Kidney epithelial cell (primary cell): Measurements from ENCODE around the gene CHI3L2. TPM values are rescaled to one million over a fixed set of nuclear protein-coding genes. Genes with fewer than 3 reads are reported as not detected.

ENCODE experiments used
- DNase-seq: peaks from one replicate; pipeline ENCODE4 v3.0.0-alpha.2; 2010; ENCODE audit warnings: low read depth
- H3K27me3 ChIP-seq: 2 replicates; pipeline ENCODE4 v1.6.0; 2011; ENCODE audit warnings: low read length; ENCODE audit not compliant: control insufficient read depth, insufficient read depth
- H3K36me3 ChIP-seq: 2 replicates; pipeline ENCODE4 v1.5.1; 2011; ENCODE audit warnings: low read length; ENCODE audit not compliant: control insufficient read depth, insufficient read depth
- H3K4me3 ChIP-seq: 2 replicates; pipeline ENCODE4 v1.5.1; 2011; ENCODE audit warnings: low read depth, mild to moderate bottlenecking, control low read depth, low read length
- total RNA-seq: library from RNA; depleted of rRNA; stranded (reverse); fragments of >200 nt; gene quantifications from 2 replicates; pipeline ENCODE4 v1.2.3, GENCODE V29; 2015
- TF ChIP-seq, protein P1 (sequence below): IDR thresholded peaks from 2 replicates; pipeline ENCODE4 v1.5.1; 2011; ENCODE audit warnings: mild to moderate bottlenecking, moderate library complexity, low read length, control low read depth, inconsistent platforms; ENCODE audit not compliant: insufficient read depth, poor library complexity, severe bottlenecking

The CHI3L2 gene
- total RNA-seq, 1 donor from 2014 or later, result 3.2 TPM

DNA sequence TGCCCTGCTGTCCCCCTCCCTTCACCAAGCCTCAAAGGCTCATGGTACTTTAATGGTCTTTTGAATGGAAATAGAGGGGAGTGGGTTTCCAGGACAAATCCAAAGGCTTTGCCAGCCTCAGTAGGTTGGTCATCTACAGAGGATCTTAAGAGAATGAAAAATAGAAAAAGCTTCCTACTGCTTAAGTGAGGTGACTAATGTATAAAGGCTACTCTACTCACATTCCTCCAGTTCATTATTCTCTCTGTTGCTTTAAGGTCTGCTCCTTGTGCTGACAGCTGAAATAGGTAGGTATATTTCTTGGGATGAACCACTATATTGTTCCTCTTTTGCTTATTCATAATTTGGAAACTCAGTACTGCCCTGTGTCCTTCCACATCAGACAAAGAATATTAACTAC lies 52.8 kb downstream of the CHI3L2 start:
- TF ChIP-seq, protein P1, sequence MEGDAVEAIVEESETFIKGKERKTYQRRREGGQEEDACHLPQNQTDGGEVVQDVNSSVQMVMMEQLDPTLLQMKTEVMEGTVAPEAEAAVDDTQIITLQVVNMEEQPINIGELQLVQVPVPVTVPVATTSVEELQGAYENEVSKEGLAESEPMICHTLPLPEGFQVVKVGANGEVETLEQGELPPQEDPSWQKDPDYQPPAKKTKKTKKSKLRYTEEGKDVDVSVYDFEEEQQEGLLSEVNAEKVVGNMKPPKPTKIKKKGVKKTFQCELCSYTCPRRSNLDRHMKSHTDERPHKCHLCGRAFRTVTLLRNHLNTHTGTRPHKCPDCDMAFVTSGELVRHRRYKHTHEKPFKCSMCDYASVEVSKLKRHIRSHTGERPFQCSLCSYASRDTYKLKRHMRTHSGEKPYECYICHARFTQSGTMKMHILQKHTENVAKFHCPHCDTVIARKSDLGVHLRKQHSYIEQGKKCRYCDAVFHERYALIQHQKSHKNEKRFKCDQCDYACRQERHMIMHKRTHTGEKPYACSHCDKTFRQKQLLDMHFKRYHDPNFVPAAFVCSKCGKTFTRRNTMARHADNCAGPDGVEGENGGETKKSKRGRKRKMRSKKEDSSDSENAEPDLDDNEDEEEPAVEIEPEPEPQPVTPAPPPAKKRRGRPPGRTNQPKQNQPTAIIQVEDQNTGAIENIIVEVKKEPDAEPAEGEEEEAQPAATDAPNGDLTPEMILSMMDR, result no peak
- Histone ChIP-seq H3K27me3 (no peaks in the 10 kb centered on the region), H3K36me3 (no peaks in the 10 kb centered on the region), H3K4me3 (no peak overlapping the region)
- no peak for DNase-seq

DNA sequence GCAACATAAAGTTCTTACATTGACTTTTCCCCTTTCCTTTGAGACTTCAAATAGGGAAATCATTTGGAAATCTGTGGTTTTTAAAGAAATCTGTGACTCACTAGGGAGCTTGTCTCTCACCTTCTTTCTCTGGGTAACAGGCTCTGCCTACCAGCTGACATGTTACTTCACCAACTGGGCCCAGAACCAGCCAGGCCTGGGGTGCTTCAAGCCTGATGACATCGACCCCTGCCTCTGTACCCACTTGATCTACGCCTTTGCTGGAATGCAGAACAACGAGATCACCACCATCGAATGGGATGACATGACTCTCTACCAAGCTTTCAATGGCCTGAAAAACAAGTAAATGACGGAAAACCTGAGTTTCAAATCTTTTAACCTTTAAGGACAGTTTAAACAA lies 53.9 kb downstream of the CHI3L2 start:
- TF ChIP-seq, protein P1, result no peak
- no peaks in the 10 kb centered on the region for H3K27me3 ChIP-seq
- no peak overlapping the region for H3K4me3 ChIP-seq
- H3K36me3 ChIP-seq, result no peaks in the 10 kb centered on the region
- no peak for DNase-seq

DNA sequence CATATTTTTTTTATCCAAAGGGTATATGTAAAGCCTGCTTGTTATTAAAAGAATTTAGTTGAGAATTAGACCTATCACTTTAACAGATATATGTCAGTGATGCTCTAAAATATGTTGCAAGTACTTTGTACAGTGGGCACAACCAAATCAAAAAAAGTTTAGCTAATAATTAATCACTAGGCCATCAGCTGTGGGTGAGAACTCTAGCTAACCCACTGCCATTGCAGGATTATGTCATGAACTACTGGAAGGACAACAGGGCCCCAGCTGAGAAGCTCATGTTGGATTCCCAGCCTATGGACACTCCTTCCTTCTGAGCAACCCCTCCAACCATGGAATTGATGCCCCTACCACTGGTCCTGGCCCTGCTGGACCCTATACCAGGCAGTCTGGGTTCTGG lies 56.3 kb downstream of the CHI3L2 start:
- TF ChIP-seq, protein P1, result no peak
- H3K4me3 ChIP-seq, result no peak overlapping the region
- no peaks in the 10 kb centered on the region for H3K36me3 ChIP-seq
- H3K27me3 ChIP-seq, result no peaks in the 10 kb centered on the region
- DNase-seq, result no peak

DNA sequence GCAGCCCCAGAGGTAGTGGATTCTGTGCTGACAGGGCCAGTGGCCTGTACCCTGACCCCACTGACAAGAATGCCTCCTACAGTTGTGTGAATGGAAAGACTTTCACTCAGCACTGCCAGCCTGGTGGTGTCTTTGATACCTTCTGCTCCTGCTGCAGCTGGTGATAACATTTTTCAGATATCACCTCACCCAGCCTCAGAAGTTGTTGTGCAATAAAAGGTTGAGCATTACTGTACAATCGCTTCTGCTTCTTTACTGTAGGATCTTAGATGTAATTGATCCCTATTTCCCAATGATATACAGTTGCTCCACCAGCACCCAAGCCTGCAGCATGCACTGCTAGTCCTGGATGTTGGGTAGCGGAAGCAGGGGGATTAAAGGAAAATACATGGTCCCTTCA lies 58.4 kb downstream of the CHI3L2 start:
- H3K4me3 ChIP-seq, result no peak overlapping the region
- no peak for DNase-seq
- no peaks in the 10 kb centered on the region for H3K27me3 ChIP-seq
- TF ChIP-seq, protein P1, result no peak
- no peaks in the 10 kb centered on the region for H3K36me3 ChIP-seq

DNA sequence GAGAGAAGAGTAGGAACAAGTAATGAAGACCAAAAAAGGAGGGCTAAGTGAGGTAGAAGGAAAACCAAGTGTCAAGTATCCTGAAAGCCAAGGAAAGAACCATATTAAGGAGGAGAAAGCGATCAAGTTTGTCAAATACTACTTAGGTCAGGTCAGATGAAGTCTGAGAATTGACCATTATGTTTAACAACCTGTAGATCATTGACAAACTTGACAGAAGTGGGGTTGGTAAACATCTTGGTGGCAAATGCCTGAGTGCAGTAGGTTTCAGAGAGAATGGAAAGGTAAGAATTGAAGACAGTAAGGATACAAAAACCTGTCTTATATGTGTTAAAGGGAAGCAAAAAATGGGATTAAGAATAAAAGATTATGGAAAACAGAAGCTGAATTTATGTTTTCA lies 59.4 kb downstream of the CHI3L2 start:
- Histone ChIP-seq H3K27me3 (no peaks in the 10 kb centered on the region), H3K4me3 (no peak overlapping the region), H3K36me3 (no peaks in the 10 kb centered on the region)
- no peak for DNase-seq
- TF ChIP-seq, protein P1, result no peak

DNA sequence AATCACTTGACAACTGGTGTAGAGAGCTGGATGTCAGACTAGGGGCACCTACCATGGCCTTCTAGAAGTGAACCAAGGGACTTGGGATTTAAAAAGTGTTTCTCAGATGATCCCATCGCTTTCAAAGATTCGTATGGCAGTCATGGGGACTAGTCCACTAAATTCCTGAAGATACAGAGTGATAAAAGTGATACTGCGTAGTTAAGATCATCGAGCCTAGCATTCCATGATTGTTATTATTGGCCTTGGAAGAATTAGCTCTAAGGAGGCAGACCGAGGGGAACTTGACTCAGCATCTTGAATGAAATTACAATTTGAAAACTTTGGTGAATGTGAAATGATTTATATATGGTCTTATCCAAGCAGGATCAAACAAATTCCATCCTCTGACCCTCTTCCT lies 61.9 kb downstream of the CHI3L2 start:
- TF ChIP-seq, protein P1, result no peak
- no peak for DNase-seq
- Histone ChIP-seq H3K36me3 (no peaks in the 10 kb centered on the region), H3K27me3 (no peaks in the 10 kb centered on the region), H3K4me3 (no peak overlapping the region)
